Stimulated activated CD4-positive, alpha-beta T cell treated with anti-CD3 and anti-CD28 coated beads, Interleukin-1b, Interleukin-23, amount 100 ng/mL, for 24 hours (primary cell): ENCODE results near the gene YPEL1.
"Not testable (repeated sequence)": the region's sequence is repeated elsewhere in the genome, so short reads cannot be mapped to it uniquely, and the experiment has no call there.

Source experiments
- DNase-seq, 4 experiments: peaks; one replicate each; pipeline ENCODE4 v3.0.0-alpha.2; 2020; ENCODE audit warnings: low read depth in 4 of 4, low spot score in 1 of 4

The YPEL1 gene

GRCh38 chr22:21724496-21724895, 11.1 kb downstream of the YPEL1 start:
- not testable (repeated sequence) for DNase-seq

- DNase-seq: not testable (repeated sequence)
These were observed 14.3 kb downstream of the YPEL1 start for GRCh38 chr22:21721195-21721852.

- DNase-seq: not testable (repeated sequence)
These were observed 15.3 kb downstream of the YPEL1 start for GRCh38 chr22:21720191-21720859.

GRCh38 chr22:21719024-21719423, 16.6 kb downstream of the YPEL1 start:
- DNase-seq: no peak

GRCh38 chr22:21718499-21718898, 17.1 kb downstream of the YPEL1 start:
- DNase-seq: no peak

GRCh38 chr22:21716395-21717122, 19.0 kb downstream of the YPEL1 start:
- not testable (repeated sequence) for DNase-seq

- no peak for DNase-seq
These were observed 20.8 kb downstream of the YPEL1 start for GRCh38 chr22:21714786-21715185.

- DNase-seq: no peak
These were observed 21.4 kb downstream of the YPEL1 start for GRCh38 chr22:21714059-21714770.

GRCh38 chr22:21713428-21714058, 22.1 kb downstream of the YPEL1 start:
- DNase-seq: no peak

GRCh38 chr22:21712751-21713427, 22.7 kb downstream of the YPEL1 start:
- DNase-seq: peak; percentile 21 to 37 (median 24)

GRCh38 chr22:21711851-21712250, 23.7 kb downstream of the YPEL1 start:
- DNase-seq: no peak

GRCh38 chr22:21710156-21710555, 25.4 kb downstream of the YPEL1 start:
- no peak for DNase-seq

- DNase-seq: no peak
These were observed 25.9 kb downstream of the YPEL1 start for GRCh38 chr22:21709688-21710087.

GRCh38 chr22:21708960-21709359, 26.6 kb downstream of the YPEL1 start:
- no peak for DNase-seq

GRCh38 chr22:21707677-21708076, 27.9 kb downstream of the YPEL1 start:
- no peak for DNase-seq

GRCh38 chr22:21703684-21704316, 31.8 kb downstream of the YPEL1 start:
- no peak for DNase-seq

GRCh38 chr22:21702700-21703683, 32.6 kb downstream of the YPEL1 start:
- DNase-seq: no peak

- no peak for DNase-seq
These were observed 33.5 kb downstream of the YPEL1 start for GRCh38 chr22:21702094-21702493.
